ENCODE measurements around the gene B3GALT6.

B3GALT6 gene

DNA sequence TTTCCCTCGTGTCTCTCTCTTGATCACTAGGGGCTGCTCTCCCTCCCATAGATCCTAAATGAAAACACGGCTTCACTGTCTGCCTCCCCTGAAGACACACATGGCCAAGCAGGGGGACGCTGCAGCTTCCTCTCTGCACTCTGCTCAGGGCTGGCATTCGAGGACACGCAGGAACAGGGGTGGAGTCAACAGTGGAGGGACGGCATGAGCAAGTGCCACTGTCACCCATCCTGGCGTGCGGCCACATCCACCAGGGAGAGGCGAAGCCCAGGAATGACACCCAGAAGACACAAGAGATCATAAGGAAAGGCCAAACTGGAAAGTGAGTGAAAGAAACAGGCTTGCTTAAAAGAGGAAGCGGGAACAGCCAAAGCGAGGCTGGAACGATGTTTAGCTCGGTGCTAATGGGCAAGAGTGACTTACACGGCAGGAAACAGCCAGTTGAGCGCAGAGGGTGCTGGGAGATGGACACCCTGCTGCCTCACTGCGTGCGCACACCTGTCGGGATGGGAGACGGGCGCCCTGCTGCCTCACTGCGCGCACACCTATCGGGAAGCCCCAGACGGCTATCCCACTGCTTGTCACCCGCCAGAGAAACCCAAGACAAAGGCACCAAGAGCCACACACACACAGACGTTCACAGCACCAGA, 28.0 kb downstream of the B3GALT6 start:
- DNase-seq (ENCODE audit: low spot score): no peak
- in situ Hi-C loops (cut with MboI; ENCODE audit: low pct_unique_long_range_greater_than_20kb, low sequenced_read_pairs, unreplicated experiment): no loop called here
- TF ChIP-seq, protein P1, sequence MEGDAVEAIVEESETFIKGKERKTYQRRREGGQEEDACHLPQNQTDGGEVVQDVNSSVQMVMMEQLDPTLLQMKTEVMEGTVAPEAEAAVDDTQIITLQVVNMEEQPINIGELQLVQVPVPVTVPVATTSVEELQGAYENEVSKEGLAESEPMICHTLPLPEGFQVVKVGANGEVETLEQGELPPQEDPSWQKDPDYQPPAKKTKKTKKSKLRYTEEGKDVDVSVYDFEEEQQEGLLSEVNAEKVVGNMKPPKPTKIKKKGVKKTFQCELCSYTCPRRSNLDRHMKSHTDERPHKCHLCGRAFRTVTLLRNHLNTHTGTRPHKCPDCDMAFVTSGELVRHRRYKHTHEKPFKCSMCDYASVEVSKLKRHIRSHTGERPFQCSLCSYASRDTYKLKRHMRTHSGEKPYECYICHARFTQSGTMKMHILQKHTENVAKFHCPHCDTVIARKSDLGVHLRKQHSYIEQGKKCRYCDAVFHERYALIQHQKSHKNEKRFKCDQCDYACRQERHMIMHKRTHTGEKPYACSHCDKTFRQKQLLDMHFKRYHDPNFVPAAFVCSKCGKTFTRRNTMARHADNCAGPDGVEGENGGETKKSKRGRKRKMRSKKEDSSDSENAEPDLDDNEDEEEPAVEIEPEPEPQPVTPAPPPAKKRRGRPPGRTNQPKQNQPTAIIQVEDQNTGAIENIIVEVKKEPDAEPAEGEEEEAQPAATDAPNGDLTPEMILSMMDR (IDR thresholded peaks at IDR 0.05; ENCODE audit: extremely low read depth, insufficient read depth, missing control alignments): no peak

DNA sequence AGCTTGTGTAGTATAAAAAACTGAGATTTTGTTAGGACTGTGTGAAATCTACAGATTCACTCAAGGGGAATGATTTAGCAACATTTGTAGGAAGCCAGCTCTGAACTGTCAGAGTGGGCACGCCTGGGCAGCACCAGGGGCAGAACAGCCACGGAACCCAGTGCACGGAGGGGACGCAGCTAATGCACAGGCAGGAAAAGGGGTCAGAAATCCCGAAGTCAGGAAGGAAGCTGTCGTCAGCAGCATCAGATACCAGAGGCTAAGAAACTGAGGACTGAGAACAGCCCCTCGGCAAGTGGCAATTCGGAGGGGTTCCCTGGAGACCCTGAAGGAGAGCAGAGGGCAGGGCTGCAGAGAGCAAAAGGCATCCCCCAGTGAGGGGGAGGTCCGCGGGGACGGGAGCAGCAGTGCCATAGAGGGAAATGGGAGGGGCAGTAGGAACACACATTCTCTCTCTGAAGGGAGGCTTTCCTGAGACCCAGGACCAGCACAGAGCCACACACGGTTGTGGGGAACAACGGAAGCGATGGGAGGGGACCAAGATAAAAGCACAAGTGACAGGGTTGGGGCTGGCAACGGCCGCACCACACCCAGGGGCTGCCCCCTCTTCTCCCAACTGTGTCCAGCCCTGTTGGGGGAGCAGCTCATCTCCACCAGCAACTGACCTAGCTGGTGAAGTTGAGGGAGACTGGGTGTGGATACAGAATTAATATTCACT, 29.0 kb downstream of the B3GALT6 start:
- TF ChIP-seq, protein P1 (IDR thresholded peaks at IDR 0.05; ENCODE audit: extremely low read depth, insufficient read depth, missing control alignments): no peak
- DNase-seq (ENCODE audit: low spot score): no peak
- in situ Hi-C loops (cut with MboI; ENCODE audit: low pct_unique_long_range_greater_than_20kb, low sequenced_read_pairs, unreplicated experiment): no loop called here

- TF ChIP-seq, protein P1 (IDR thresholded peaks at IDR 0.05; ENCODE audit: extremely low read depth, insufficient read depth, missing control alignments): no peak
- in situ Hi-C loops (cut with MboI; ENCODE audit: low pct_unique_long_range_greater_than_20kb, low sequenced_read_pairs, unreplicated experiment): no loop called here
- DNase-seq (ENCODE audit: low spot score): no peak
Measured at GRCh38 chr1:1262071-1262470, 30.0 kb downstream of the B3GALT6 start.

DNA sequence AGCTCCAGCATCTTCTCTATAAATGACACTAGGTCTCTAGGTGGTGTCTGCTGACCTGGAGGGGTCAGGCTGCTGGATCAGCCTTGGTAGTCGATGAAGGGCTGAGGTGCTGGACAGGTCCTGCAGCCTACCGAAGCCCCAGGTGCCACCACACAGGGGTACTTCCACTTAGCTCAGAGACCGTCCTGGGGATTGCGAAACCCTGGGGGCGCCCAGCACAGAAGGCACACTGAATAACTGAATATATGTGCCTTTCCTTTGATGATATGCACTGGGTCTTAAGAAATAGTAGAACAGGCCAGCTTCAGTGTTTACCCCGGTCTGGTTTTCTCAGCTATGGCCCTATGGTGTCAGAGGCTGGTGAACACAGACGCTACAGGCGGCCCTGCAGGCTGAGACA, 30.7 kb downstream of the B3GALT6 start:
- in situ Hi-C loops (cut with MboI; ENCODE audit: low pct_unique_long_range_greater_than_20kb, low sequenced_read_pairs, unreplicated experiment): no loop called here
- TF ChIP-seq, protein P1 (IDR thresholded peaks at IDR 0.05; ENCODE audit: extremely low read depth, insufficient read depth, missing control alignments): no peak
- DNase-seq (ENCODE audit: low spot score): no peak

GRCh38 chr1:1264026-1264425, 32.0 kb downstream of the B3GALT6 start:
- in situ Hi-C loops (cut with MboI; ENCODE audit: low pct_unique_long_range_greater_than_20kb, low sequenced_read_pairs, unreplicated experiment): no loop called here
- TF ChIP-seq, protein P1 (IDR thresholded peaks at IDR 0.05; ENCODE audit: extremely low read depth, insufficient read depth, missing control alignments): no peak
- no peak for DNase-seq (ENCODE audit: low spot score)

DNA sequence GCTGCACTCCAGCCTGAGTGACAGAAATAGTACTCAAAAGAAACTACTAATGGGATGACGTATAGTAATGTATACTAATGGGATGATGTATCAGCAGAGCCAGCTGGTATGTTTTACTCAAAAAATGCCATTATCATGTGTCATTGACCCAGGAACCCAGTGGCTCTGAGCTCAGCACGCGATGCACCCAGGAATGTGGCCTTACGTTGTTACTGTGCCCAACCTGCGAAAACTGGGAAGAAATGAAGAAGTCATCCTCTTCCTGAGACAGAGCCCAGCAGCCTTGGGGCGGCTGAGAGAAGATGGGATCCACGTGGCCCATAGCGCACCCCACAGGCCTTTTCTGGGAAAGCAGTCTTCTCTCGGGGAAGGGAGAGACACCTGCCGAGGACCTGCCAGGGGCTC, 32.8 kb downstream of the B3GALT6 start:
- in situ Hi-C loops (cut with MboI; ENCODE audit: low pct_unique_long_range_greater_than_20kb, low sequenced_read_pairs, unreplicated experiment): no loop called here
- TF ChIP-seq, protein P1 (IDR thresholded peaks at IDR 0.05; ENCODE audit: extremely low read depth, insufficient read depth, missing control alignments): no peak
- DNase-seq (ENCODE audit: low spot score): no peak

All from GM13977 (cell line).